GM21515 (cell line): ENCODE data around the gene ACTR3C.
A peak's percentile ranks its signal among the peaks of the same experiment; 100 is the strongest.
"Not testable (repeated sequence)": the region's sequence is repeated elsewhere in the genome, so short reads cannot be mapped to it uniquely, and the experiment has no call there.

Experiments
- ATAC-seq: cut with Tn5 transposase; IDR thresholded peaks from one replicate; pipeline ENCODE4 v1.9.1; 2021; ENCODE audit not compliant: unreplicated experiment

The ACTR3C gene

GRCh38 chr7:150285849-150286754, 37.2 kb downstream of the ACTR3C start:
- peak; percentile 52 for ATAC-seq

GRCh38 chr7:150283608-150284007, 39.7 kb downstream of the ACTR3C start:
- ATAC-seq, result not testable (repeated sequence)

GRCh38 chr7:150283111-150283510, 40.2 kb downstream of the ACTR3C start:
- not testable (repeated sequence) for ATAC-seq

GRCh38 chr7:150281681-150282403, 41.5 kb downstream of the ACTR3C start:
- not testable (repeated sequence) for ATAC-seq

- not testable (repeated sequence) for ATAC-seq
Measured at GRCh38 chr7:150278383-150278782, 45.0 kb downstream of the ACTR3C start.

- not testable (repeated sequence) for ATAC-seq
Measured at GRCh38 chr7:150276132-150276695, 47.1 kb downstream of the ACTR3C start.

- not testable (repeated sequence) for ATAC-seq
Measured at GRCh38 chr7:150271898-150272297, 51.4 kb downstream of the ACTR3C start.

GRCh38 chr7:150270101-150270824, 53.1 kb downstream of the ACTR3C start:
- ATAC-seq, result not testable (repeated sequence)

- not testable (repeated sequence) for ATAC-seq
Measured at GRCh38 chr7:150268798-150269197, 54.5 kb downstream of the ACTR3C start.

GRCh38 chr7:150268287-150268686, 55.1 kb downstream of the ACTR3C start:
- not testable (repeated sequence) for ATAC-seq

- ATAC-seq, result not testable (repeated sequence)
Measured at GRCh38 chr7:150266953-150267665, 56.2 kb downstream of the ACTR3C start.

GRCh38 chr7:150262656-150263055, 60.7 kb downstream of the ACTR3C start:
- ATAC-seq, result not testable (repeated sequence)

GRCh38 chr7:150247745-150248144, 75.6 kb downstream of the ACTR3C start:
- ATAC-seq, result not testable (repeated sequence)

- not testable (repeated sequence) for ATAC-seq
Measured at GRCh38 chr7:150245208-150245607, 78.1 kb downstream of the ACTR3C start.

- ATAC-seq, result not testable (repeated sequence)
Measured at GRCh38 chr7:150242935-150243334, 80.4 kb downstream of the ACTR3C start.

- not testable (repeated sequence) for ATAC-seq
Measured at GRCh38 chr7:150225444-150225843, 97.9 kb downstream of the ACTR3C start.

GRCh38 chr7:150222083-150222972, 101.0 kb downstream of the ACTR3C start:
- ATAC-seq, result not testable (repeated sequence)

- ATAC-seq, result not testable (repeated sequence)
Measured at GRCh38 chr7:150220673-150221181, 102.6 kb downstream of the ACTR3C start.
